ENCODE results near the gene APOA5.
"Not testable (repeated sequence)": the region's sequence is repeated elsewhere in the genome, so short reads cannot be mapped to it uniquely, and the experiment has no call there.

Gene APOA5

GRCh38 chr11:116773203-116774097, 18.2 kb downstream of the APOA5 start:
- DNase-seq (ENCODE audit: low read depth) = peak; percentile 49

GRCh38 chr11:116772443-116773202, 19.1 kb downstream of the APOA5 start, which contains the start of gene BUD13:
Gene BUD13 (minus strand): TSS chr11:116772987. CDS start chr11:116772964, 23 bp downstream.
- peak; percentile 83 for DNase-seq (ENCODE audit: low read depth)

DNA sequence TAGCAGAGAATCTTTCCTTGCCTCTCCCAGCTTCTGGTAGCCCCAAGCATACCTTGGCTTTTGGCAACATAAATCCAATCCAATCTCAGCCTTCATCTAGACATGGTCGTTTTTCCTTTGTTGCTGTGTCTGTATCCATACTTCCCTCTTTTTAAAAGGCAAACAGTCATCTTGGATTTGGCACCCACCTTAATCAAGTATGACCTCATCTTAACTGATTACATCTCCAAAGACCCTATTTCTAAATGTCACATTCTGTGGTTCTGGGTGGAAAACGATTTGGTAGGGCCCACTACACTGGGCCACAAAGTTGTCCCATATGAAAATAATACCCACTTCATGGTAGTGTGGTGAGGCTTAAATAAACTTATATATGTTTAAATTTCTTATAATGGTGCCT, 19.7 kb downstream of the APOA5 start:
- DNase-seq (ENCODE audit: low read depth) = no peak

DNA sequence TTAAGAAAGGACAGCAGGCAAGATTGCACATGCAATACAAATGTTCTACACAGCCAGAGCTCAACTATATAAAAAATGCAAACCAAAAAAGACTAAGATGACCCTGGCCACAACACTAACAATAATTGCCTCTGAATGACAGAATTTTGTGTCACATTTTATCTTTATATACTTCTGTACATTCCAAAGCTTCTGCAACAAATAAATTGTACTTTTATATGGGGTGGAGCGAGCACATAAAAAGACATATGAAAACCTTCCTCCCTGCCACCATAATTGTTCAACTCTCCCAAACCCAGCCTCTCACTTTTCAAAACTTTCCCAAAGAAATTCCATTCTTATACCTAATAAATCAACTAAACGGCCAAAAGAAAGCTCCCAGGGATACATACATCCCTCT, 29.5 kb downstream of the APOA5 start:
- no peak for DNase-seq (ENCODE audit: low read depth)

DNA sequence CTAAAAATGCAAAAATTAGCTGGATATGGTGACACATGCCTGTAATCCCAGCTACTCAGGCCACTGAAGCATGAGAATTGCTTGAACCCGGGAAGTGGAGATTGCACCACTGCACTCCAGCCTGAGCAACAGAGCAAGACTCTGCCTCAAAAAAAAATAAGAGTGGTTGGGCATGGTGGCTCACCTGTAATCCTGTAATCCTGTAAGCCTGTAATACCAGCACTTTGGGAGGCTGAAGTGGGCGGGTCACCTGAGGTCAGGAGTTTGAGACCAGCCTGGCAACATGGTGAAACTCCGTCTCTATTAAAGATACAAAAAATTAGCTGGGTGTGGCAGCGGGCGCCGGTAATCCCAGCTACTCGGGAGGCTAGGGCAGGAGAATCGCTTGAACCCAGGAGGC, 35.6 kb downstream of the APOA5 start:
- DNase-seq (ENCODE audit: low read depth) = not testable (repeated sequence)

DNA sequence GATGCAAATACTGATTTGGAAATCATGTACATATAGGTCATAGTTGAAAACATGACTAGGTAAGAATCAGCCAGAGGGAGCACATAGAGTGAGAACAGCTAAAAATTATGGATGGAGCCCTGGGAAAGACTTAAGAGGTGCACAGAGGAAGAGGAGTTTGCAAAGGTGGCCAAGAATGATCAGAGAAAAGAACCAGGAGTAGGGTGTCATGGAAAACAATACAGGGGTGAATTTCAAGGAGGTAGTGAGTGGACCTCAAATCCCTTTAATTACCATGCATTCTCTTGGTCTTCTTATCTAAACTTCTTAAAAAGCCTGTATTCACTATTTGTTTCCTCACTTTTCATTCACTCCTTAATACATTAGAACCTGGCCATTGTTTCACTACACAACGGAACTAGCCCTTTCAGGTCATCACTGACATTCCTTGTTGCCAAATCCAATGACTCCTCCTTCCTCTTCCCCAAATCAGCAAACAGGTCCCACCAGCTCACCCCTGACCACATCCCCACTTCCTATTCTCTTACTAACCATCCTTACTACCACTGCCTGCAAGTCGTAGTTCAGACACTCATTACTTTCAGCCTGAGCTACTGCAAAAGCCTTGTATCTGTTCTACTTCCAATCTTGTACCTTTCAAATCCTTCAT, 41.5 kb downstream of the APOA5 start:
- DNase-seq (ENCODE audit: low read depth) = no peak

DNA sequence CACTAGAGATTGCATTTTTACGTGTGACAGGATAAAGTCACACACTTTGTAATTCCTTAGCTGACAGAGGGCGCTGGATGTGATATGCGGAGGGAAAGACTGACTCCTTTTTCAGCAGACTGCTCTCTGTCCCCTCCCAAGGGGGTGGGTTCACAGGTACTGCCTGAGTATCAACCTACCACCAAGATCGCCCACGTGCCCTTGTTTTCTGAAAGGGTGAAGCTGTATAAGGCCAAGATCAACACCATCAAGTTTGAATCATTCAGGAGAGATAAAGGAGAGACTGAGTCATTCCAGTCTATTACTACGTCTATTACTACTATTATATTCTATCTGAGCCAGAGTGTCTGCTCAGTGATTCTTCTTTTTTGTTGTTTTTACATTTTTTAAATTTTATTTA, 49.6 kb downstream of the APOA5 start:
- peak; percentile 77 for DNase-seq (ENCODE audit: low read depth)

DNA sequence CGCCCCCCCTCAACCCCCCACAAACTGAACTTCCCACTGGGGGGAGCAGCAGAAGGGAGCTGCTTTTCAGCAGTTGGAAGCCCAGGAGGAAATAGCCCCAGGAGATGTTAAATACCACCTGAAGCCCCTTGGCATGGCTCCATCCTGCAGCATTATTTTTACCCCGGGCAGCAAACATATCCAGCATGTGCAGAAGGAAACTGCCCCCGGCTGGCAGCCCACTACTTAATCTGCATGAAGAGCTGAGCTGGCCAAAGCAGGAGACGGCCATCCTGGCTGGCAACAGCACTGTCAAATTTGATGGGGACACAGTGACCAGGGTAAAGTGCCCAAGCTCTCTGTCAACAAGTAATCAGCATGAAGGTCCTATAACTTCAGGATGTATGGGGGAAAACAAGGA, 50.9 kb downstream of the APOA5 start:
- DNase-seq (ENCODE audit: low read depth) = no peak
